ENCODE measurements around the gene LYZL1. TPM values are rescaled to one million over a fixed set of nuclear protein-coding genes. Genes with fewer than 3 reads are reported as not detected.

Gene LYZL1
- total RNA-seq, 4 donors from 2014 or later: not detected

- DNase-seq (ENCODE audit: low spot score) (no peak), ATAC-seq (ENCODE audit: low FRiP score) (no peak)
- no peak for TF ChIP-seq CTCF (IDR thresholded peaks at IDR 0.05)
Observed at GRCh38 chr10:29345910-29346209, 57.0 kb downstream of the LYZL1 start.

- no peak for ATAC-seq (ENCODE audit: low FRiP score)
Observed at GRCh38 chr10:29346296-29347001, 57.6 kb downstream of the LYZL1 start.

GRCh38 chr10:29348836-29349235 is 60.0 kb downstream of the LYZL1 start:
- no peak for TF ChIP-seq CTCF (IDR thresholded peaks at IDR 0.05)
- no peak for ATAC-seq (ENCODE audit: low FRiP score)
- DNase-seq (ENCODE audit: low spot score): no peak

More at GRCh38 chr10:29346296-29347001, 57.6 kb downstream of the LYZL1 start:
- DNase-seq (ENCODE audit: low spot score): no peak
- TF ChIP-seq CTCF (IDR thresholded peaks at IDR 0.05): no peak

GRCh38 chr10:29353305-29353704 is 64.4 kb downstream of the LYZL1 start:
- ATAC-seq (ENCODE audit: low FRiP score) (no peak), DNase-seq (ENCODE audit: low spot score) (no peak)
- TF ChIP-seq CTCF (IDR thresholded peaks at IDR 0.05): no peak

DNA sequence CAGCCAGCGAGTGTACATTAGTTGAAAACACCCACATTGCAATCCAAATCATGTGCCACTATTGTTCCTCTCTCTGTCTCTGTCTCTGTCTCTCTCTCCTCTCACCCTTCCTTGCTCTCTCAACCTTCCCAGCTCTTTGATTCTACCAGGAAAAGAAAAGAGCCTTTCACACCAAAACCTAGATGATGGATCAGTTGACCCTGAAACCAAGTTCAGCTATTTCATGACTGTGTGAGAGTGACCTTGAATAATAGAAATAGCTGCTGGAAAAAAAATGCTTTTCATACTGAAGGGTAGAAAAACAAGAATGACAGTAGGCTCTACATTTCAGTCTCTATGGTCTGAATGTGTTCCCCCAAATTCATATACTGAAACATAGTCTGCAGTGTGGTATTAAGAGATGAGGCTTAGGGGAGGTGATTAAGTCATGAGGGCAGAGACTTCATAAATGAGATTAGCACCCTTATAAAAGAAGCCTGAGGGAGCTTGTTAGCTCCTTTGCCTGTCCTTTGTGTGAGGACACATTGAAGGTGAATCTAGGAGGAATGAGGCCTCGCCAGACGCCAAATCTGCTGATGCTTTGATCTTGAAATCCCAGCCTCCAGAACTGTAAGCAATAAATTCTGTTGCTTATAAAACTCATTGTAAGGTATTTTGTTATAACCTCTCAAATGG is 65.2 kb downstream of the LYZL1 start:
- TF ChIP-seq CTCF (IDR thresholded peaks at IDR 0.05): no peak
- ATAC-seq (ENCODE audit: low FRiP score) (no peak), DNase-seq (ENCODE audit: low spot score) (no peak)

GRCh38 chr10:29355411-29355991 is 66.6 kb downstream of the LYZL1 start:
- TF ChIP-seq CTCF (IDR thresholded peaks at IDR 0.05): no peak
- DNase-seq (ENCODE audit: low spot score): no peak
- no peak for ATAC-seq (ENCODE audit: low FRiP score)

DNA sequence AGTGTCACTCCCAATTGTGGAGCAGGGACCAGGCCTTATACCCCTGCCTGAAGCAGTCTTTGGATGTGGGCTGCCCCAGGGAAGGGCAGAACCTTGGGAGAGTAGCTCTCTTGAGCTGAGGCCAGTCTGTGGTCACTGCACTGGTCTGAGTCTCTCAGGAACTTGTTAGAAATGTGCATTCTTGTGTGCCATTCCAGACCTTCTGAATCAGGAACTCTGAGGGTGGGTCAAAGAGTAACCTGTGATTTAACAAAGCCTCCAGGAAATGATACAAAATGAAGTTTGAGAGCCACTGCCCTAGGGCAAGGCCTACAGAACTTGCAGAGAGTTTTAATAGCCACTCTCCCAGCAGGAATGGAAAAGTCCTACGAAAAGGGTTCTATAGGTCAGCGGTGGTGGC is 68.1 kb downstream of the LYZL1 start:
- no peak for ATAC-seq (ENCODE audit: low FRiP score)
- TF ChIP-seq CTCF (IDR thresholded peaks at IDR 0.05): no peak
- DNase-seq (ENCODE audit: low spot score): no peak
